GM23338 (cell line): Measurements from ENCODE around the gene SLC35F2. TPM values are rescaled to one million over a fixed set of nuclear protein-coding genes. Genes with fewer than 3 reads are reported as not detected.
A peak's percentile ranks its signal among the peaks of the same experiment; 100 is the strongest.

Experiments
- ATAC-seq: fragments of 200-7000 bp; cut with Tn5 transposase; 3 replicates; pipeline ENCODE4 v1.9.1; 2020
- DNase-seq: peaks from one replicate; pipeline ENCODE4 v3.0.0-alpha.2; 2015; ENCODE audit warnings: low spot score
- H2AFZ ChIP-seq: fragments of 200-600 bp; sonication (generic); 2 replicates; pipeline ENCODE4 v1.8.0; 2016; ENCODE audit warnings: antibody characterized with exemption, mild to moderate bottlenecking, moderate library complexity
- H3F3A ChIP-seq: fragments of 200-600 bp; sonication (generic); replicated peaks from 2 replicates; pipeline ENCODE4 v1.8.0; 2017; ENCODE audit warnings: antibody characterized with exemption, mixed run types, low read depth
- H3K27ac ChIP-seq: fragments of 200-600 bp; sonication (generic); 2 replicates; pipeline ENCODE4 v1.6.1; 2016; ENCODE audit warnings: low read depth
- H3K27me3 ChIP-seq: fragments of 200-600 bp; sonication (generic); 2 replicates; pipeline ENCODE4 v1.8.0; 2016; ENCODE audit warnings: mild to moderate bottlenecking, mixed run types, moderate library complexity; ENCODE audit not compliant: insufficient read depth
- H3K36me3 ChIP-seq: fragments of 200-600 bp; sonication (generic); 2 replicates; pipeline ENCODE4 v1.8.0; 2016; ENCODE audit warnings: mild to moderate bottlenecking; ENCODE audit not compliant: insufficient read depth
- H3K4me1 ChIP-seq: fragments of 200-600 bp; sonication (generic); 2 replicates; pipeline ENCODE4 v1.8.0; 2016; ENCODE audit warnings: mild to moderate bottlenecking, moderate library complexity; ENCODE audit not compliant: insufficient read depth
- H3K4me2 ChIP-seq: fragments of 200-600 bp; sonication (generic); 2 replicates; pipeline ENCODE4 v1.7.1; 2017; ENCODE audit warnings: mixed run types
- H3K4me3 ChIP-seq: fragments of 200-600 bp; sonication (generic); 2 replicates; pipeline ENCODE4 v1.6.1; 2016; ENCODE audit warnings: mixed run types
- H3K79me2 ChIP-seq: fragments of 200-600 bp; sonication (generic); replicated peaks from 2 replicates; pipeline ENCODE4 v1.8.0; 2017; ENCODE audit warnings: mild to moderate bottlenecking; ENCODE audit not compliant: insufficient read depth
- H3K9me2 ChIP-seq: fragments of 200-600 bp; sonication (generic); 2 replicates; pipeline ENCODE4 v1.8.0; 2017; ENCODE audit not compliant: insufficient read depth
- H4K20me1 ChIP-seq: fragments of 200-600 bp; sonication (generic); replicated peaks from 2 replicates; pipeline ENCODE4 v1.8.0; 2017; ENCODE audit warnings: mild to moderate bottlenecking; ENCODE audit not compliant: insufficient read depth
- H3K27ac Mint-ChIP-seq: 2 replicates; pipeline ENCODE4 v1.8.0; 2020; ENCODE audit warnings: inconsistent platforms, mild to moderate bottlenecking, moderate library complexity, mixed read lengths
- H3K27me3 Mint-ChIP-seq: 3 replicates; pipeline ENCODE4 v1.8.0; 2022; ENCODE audit warnings: low read depth, mild to moderate bottlenecking, moderate library complexity, mixed read lengths, inconsistent platforms; ENCODE audit not compliant: insufficient read depth, poor library complexity
- H3K36me3 Mint-ChIP-seq: 3 replicates; pipeline ENCODE4 v1.8.0; 2021; ENCODE audit warnings: low read depth, mild to moderate bottlenecking, inconsistent platforms, moderate library complexity, mixed read lengths
- H3K4me1 Mint-ChIP-seq: 3 replicates; pipeline ENCODE4 v1.8.0; 2020; ENCODE audit warnings: mild to moderate bottlenecking, inconsistent platforms, mixed read lengths
- H3K4me3 Mint-ChIP-seq: 3 replicates; pipeline ENCODE4 v1.8.0; 2021; ENCODE audit warnings: moderate library complexity, mild to moderate bottlenecking, inconsistent platforms, mixed read lengths
- H3K9me3 Mint-ChIP-seq: 3 replicates; pipeline ENCODE4 v1.8.0; 2020; ENCODE audit warnings: moderate library complexity, mild to moderate bottlenecking, inconsistent platforms, mixed read lengths
- CREB1 ChIP-seq: fragments of 250-450 bp; sonication (Bioruptor Pico); IDR thresholded peaks from 2 replicates; pipeline ENCODE4 v1.5.0; 2020; ENCODE audit warnings: low read depth, mild to moderate bottlenecking, moderate library complexity
- ETS1 ChIP-seq: IDR thresholded peaks from 2 replicates; pipeline ENCODE4 v1.6.1; 2016; ENCODE audit warnings: antibody characterized with exemption
- EZH2 ChIP-seq: fragments of 200-600 bp; sonication (generic); IDR thresholded peaks from one replicate; pipeline ENCODE4 v1.8.0; 2017; ENCODE audit warnings: antibody characterized with exemption, mild to moderate bottlenecking, low read depth; ENCODE audit not compliant: unreplicated experiment
- JUNB ChIP-seq: IDR thresholded peaks from one replicate; pipeline ENCODE4 v1.6.1; 2016; ENCODE audit warnings: antibody characterized with exemption; ENCODE audit not compliant: unreplicated experiment
- REST ChIP-seq: IDR thresholded peaks from one replicate; pipeline ENCODE4 v1.6.1; 2018; ENCODE audit warnings: antibody characterized with exemption; ENCODE audit not compliant: unreplicated experiment
- STAT1 ChIP-seq: IDR thresholded peaks from one replicate; pipeline ENCODE4 v1.6.1; 2016; ENCODE audit warnings: antibody characterized with exemption; ENCODE audit not compliant: unreplicated experiment
- ZNF114 ChIP-seq: fragments of 250-450 bp; sonication (Bioruptor Pico); IDR thresholded peaks from 2 replicates; pipeline ENCODE4 v1.5.0; 2020; ENCODE audit warnings: mild to moderate bottlenecking, moderate library complexity
- ZNF331 ChIP-seq: fragments of 250-450 bp; sonication (Bioruptor Pico); IDR thresholded peaks from 2 replicates; pipeline ENCODE4 v1.5.0; 2020; ENCODE audit warnings: low read depth, mild to moderate bottlenecking, moderate library complexity
- ZNF462 ChIP-seq: fragments of 250-450 bp; sonication (Bioruptor Pico); IDR thresholded peaks from 2 replicates; pipeline ENCODE4 v1.5.0; 2020; ENCODE audit warnings: mild to moderate bottlenecking, moderate library complexity
- polyA plus RNA-seq: library from polyadenylated mRNA; unstranded; fragments of >200 nt; fragmentation: Nextera tagmentation; extraction: Ambion mirVana; gene quantifications from 2 replicates; pipeline ENCODE4 v1.2.1, GENCODE V29; 2016
- total RNA-seq: library from RNA; depleted of rRNA; stranded (reverse); fragments of >200 nt; shearing (Covaris generic); gene quantifications from 2 replicates; pipeline ENCODE4 v1.2.3, GENCODE V29; 2014

SLC35F2 gene
- total and polyA plus RNA-seq, 2 experiments from 2014 or later = 25.2 to 32.5 TPM

GRCh38 chr11:107849790-107850189 is 8.8 kb downstream of the SLC35F2 start (continued):
- TF ChIP-seq ZNF462 (no peak), STAT1 (no peak), CREB1 (CRISPR knock-in tag) (no peak), JUNB (no peak), REST (no peak), ZNF114 (CRISPR knock-in tag) (no peak)

GRCh38 chr11:107848345-107848744 is 10.2 kb downstream of the SLC35F2 start:
- Histone ChIP-seq H3K36me3 (no peaks in the 10 kb centered on the region), H3K4me3 (no peak overlapping the region), H3K27me3 (no peaks in the 10 kb centered on the region), H2AFZ (no peak overlapping the region), H3F3A (no peaks in the 10 kb centered on the region), H4K20me1 (peaks cover 16% of the 10 kb centered on the region), H3K79me2 (peaks cover 65% of the 10 kb centered on the region), H3K9me2 (no peaks in the 10 kb centered on the region), H3K4me1 (0 out of 2 replicates have a peak, but pooled peaks cover 3% of the 10 kb centered on the region), H3K4me2 (no peak overlapping the region), H3K27ac (no peak overlapping the region)
- Mint-ChIP-seq H3K4me3 (no peak overlapping the region), H3K36me3 (no peaks in the 10 kb centered on the region; the same call in 2 of the 3 replicates), H3K9me3 (no peaks in the 10 kb centered on the region), H3K27me3 (peaks cover 6% of the 10 kb centered on the region), H3K4me1 (peaks cover 16% of the 10 kb centered on the region), H3K27ac (no peak overlapping the region)
- DNase-seq (no peak), ATAC-seq (peak; percentile 58)
- TF ChIP-seq ZNF331 (CRISPR knock-in tag) (no peak), EZH2 (no peak), JUNB (no peak), STAT1 (no peak), ETS1 (no peak)
